Amniotic stem cell (primary cell): ENCODE results near the gene RELN.
"Not testable (repeated sequence)": the region's sequence is repeated elsewhere in the genome, so short reads cannot be mapped to it uniquely, and the experiment has no call there.

Experiments
- DNase-seq: peaks from one replicate; lab custom pipeline; 2025; lab: John Stamatoyannopoulos, UW

The RELN gene

GRCh38 chr7:103560136-103560535 is 429.3 kb downstream of the RELN start:
- no peak for DNase-seq

- DNase-seq, result no peak
Observed at GRCh38 chr7:103551016-103551415, 438.4 kb downstream of the RELN start.

- no peak for DNase-seq
Observed at GRCh38 chr7:103549786-103550185, 439.7 kb downstream of the RELN start.

- DNase-seq, result no peak
Observed at GRCh38 chr7:103547451-103548284, 441.8 kb downstream of the RELN start.

- DNase-seq, result no peak
Observed at GRCh38 chr7:103542470-103542869, 447.0 kb downstream of the RELN start.

GRCh38 chr7:103541947-103542346 is 447.5 kb downstream of the RELN start:
- no peak for DNase-seq

- DNase-seq, result no peak
Observed at GRCh38 chr7:103541026-103541425, 448.4 kb downstream of the RELN start.

- no peak for DNase-seq
Observed at GRCh38 chr7:103540338-103540737, 449.1 kb downstream of the RELN start.

- DNase-seq, result no peak
Observed at GRCh38 chr7:103539875-103540274, 449.6 kb downstream of the RELN start.

GRCh38 chr7:103538964-103539709 is 450.3 kb downstream of the RELN start:
- DNase-seq, result no peak

GRCh38 chr7:103533761-103534160 is 455.7 kb downstream of the RELN start:
- DNase-seq, result no peak

GRCh38 chr7:103532955-103533354 is 456.5 kb downstream of the RELN start:
- no peak for DNase-seq

GRCh38 chr7:103528152-103528551 is 461.3 kb downstream of the RELN start:
- no peak for DNase-seq

GRCh38 chr7:103525937-103526336 is 463.5 kb downstream of the RELN start:
- DNase-seq, result no peak

GRCh38 chr7:103524042-103524907 is 465.2 kb downstream of the RELN start:
- DNase-seq, result no peak

- DNase-seq, result no peak
Observed at GRCh38 chr7:103521937-103522336, 467.5 kb downstream of the RELN start.

GRCh38 chr7:103504505-103505135 is 484.8 kb downstream of the RELN start:
- no peak for DNase-seq

- DNase-seq, result no peak
Observed at GRCh38 chr7:103501206-103501605, 488.3 kb downstream of the RELN start.

GRCh38 chr7:103499976-103500375 is 489.5 kb downstream of the RELN start:
- DNase-seq, result no peak

GRCh38 chr7:103487419-103487818 is 502.0 kb downstream of the RELN start:
- no peak for DNase-seq

- not testable (repeated sequence) for DNase-seq
Observed at GRCh38 chr7:103486873-103487272, 502.6 kb downstream of the RELN start.

- no peak for DNase-seq
Observed at GRCh38 chr7:103480771-103481170, 508.7 kb downstream of the RELN start.
